HG02759 (cell line): Measurements from ENCODE around the gene HTATIP2.
A peak's percentile ranks its signal among the peaks of the same experiment; 100 is the strongest.
"Not testable (repeated sequence)": the region's sequence is repeated elsewhere in the genome, so short reads cannot be mapped to it uniquely, and the experiment has no call there.

ENCODE experiments used
- ATAC-seq: cut with Tn5 transposase; IDR thresholded peaks from one replicate; pipeline ENCODE4 v1.9.1; 2021; ENCODE audit warnings: mild to moderate bottlenecking, moderate library complexity; ENCODE audit not compliant: unreplicated experiment

HTATIP2 gene

GRCh38 chr11:20369826-20370225 is 6.3 kb downstream of the HTATIP2 start:
- no peak for ATAC-seq

DNA sequence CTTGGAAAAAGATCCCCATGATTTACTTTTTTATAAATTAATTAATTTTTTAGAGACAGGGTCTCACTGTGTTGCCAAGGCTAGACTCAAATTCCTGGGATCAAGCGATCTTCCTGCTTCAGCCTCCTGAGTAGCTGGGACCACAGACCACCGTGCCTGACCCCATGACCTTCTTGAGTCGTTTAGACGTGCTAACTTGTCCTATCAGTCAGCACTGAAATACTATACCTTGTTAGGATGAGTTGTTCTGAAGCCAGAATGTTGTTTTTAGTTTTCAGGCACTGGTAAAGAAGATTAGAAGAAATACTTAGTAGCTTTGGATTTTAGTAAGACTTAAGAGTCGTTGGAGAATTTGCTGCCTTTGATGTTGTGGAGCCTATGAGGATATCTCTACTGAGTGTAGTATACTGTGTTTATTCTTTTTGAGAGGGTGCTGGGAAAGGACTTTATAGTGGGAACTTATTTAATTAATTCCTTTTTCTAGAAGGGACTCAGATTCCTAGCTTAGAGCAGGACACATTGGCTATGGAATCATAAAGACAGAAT is 8.6 kb downstream of the HTATIP2 start:
- no peak for ATAC-seq

GRCh38 chr11:20373147-20373546 is 9.6 kb downstream of the HTATIP2 start:
- ATAC-seq: no peak

- ATAC-seq: no peak
These were observed 10.2 kb downstream of the HTATIP2 start for GRCh38 chr11:20373568-20374209.

- ATAC-seq: no peak
These were observed 11.3 kb downstream of the HTATIP2 start for GRCh38 chr11:20374741-20375300.

DNA sequence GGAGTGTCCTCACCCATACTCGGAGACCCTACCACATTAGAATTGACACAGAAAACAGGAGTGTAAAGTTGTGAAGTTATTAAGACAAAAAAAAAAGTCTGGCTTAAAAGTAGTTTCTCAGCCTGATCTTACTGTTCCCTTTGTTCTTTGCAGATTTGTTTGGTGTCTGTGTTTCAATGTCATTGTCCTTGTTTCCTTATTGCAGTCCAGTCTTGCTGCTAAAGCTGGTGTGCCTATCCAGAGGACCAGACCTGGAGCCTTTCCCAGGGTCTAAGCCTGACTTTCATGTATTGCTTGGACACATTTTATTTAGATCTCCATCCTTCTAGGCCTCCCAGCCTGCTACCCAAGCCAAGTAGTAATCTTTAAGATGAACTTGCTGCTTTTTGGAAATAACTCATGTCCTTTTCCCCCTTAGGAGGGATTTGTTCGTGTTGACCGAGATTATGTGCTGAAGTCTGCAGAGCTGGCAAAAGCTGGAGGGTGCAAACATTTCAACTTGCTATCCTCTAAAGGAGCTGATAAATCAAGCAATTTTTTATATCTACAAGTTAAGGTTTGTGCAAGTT is 12.7 kb downstream of the HTATIP2 start:
- ATAC-seq: no peak

DNA sequence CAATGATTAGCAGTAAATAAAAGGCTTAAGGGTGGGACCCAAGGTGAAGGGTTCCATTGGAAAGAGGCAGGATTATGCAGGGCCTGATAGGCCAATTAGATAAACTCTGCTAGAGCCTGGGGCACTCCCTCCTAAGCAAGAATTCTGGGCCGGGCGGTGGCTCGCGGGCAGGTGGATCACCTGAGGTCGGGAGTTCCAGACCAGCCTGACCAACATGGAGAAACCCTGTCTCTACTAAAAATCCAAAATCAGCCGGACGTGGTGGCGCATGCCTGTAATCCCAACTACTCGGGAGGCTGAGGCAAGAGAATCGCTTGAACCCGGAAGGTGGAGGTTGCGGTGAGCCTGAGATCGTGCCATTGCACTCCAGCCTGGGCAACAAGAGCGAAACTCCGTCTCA is 22.5 kb downstream of the HTATIP2 start:
- ATAC-seq: not testable (repeated sequence)

DNA sequence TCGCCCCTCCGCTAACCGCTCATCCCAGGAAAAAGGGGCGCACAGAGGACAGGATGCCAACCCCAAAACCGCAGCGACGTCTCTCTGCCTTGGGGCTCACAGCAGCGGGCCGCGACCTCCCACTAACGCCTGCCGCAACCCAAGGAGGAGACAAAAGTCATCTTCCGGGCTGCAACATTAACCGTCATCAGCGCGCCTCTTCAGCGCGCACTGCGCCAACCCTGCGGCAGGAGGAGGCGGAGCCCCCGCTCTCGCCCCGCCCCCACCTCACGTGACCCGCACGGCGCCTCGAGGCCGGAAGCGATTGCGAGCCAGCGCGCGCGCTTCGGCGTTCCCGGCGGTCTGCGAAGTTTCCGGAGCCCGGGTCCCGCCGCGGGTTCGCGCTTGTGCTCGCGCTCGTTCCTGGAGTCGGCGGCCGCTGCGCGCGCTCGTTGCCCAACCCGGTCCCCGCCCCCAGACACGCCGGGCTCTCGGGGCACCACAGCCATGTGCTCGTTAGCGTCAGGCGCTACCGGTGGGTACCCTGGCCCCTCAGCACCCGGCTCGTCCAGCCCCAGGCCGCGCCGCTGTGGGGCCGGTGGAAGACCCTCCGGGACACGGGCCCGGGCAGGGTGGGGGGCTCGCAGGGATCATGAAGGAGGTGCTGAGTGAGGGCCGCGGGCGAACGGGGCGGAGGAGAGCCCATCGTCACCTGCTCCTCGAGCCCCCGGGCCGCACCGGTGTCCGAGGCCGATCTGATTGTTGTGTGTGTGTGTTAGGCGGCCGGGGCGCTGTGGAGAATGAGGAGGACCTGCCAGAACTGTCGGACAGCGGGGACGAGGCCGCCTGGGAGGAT is 24.0 kb downstream of the HTATIP2 start, which contains the start of gene PRMT3:
TSS of gene PRMT3 (plus strand) at position 456 of the 835 bp plus-strand sequence. CDS start at position 487, 31 bp downstream.
- ATAC-seq: peak; percentile 85

- ATAC-seq: peak; percentile 18
These were observed 24.9 kb downstream of the HTATIP2 start for GRCh38 chr11:20388096-20389055.

DNA sequence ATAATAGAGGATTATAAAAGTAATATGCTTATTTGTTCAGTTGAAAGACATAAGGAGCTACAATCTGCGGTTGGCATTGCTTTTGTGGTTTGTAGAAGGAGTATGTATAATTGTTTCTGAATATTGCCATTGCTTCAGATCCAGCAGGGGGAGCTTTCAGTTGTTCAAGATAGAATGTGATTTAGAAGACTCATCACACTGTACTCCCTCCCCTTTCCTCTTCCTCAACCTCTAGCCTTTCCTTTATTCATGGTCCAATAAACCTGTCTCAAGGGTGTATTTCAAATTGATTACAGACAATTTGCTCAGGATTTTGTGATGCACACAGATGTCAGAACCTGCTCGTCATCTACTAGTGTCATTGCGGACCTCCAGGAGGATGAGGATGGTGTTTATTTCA is 33.8 kb downstream of the HTATIP2 start:
- peak; percentile 93 for ATAC-seq

DNA sequence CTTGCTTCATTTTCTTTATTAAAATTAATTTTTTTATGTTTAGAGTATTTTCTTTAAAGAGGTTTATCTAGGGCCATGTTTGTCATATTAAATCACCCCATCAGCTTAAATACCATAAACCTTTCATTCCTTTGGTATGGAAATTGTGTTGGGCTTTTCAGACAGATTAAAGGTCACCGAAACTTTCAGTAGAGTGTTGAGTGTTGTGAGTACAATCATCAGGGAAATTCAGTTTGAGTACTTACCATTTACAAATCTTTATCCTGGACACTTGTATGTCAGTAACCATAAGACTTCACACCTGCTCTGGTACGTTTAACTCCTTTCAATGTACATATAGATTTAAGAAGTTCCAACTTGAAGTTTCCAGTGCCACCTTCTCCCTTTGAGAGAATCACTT is 36.0 kb downstream of the HTATIP2 start:
- ATAC-seq: no peak

GRCh38 chr11:20403059-20403458 is 39.5 kb downstream of the HTATIP2 start:
- no peak for ATAC-seq

GRCh38 chr11:20406484-20406883 is 43.0 kb downstream of the HTATIP2 start:
- no peak for ATAC-seq

DNA sequence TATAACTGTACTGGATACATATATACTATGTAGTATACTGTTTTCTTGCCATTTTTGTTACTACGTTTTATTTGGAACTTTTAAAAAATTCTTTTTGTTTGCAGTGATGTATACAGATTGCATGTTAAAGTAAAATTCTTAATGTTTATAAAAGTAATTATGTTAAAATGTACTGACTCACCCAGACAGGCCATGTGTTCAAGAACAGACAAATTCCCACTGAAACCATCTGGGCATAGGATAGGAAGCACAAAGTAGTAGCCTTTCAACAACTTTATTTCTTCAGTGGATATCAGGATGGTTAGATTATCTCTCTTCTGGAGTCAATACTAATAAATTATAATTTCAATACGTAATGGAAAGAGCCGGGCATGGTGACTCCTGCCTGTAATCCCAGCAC is 43.8 kb downstream of the HTATIP2 start:
- no peak for ATAC-seq

DNA sequence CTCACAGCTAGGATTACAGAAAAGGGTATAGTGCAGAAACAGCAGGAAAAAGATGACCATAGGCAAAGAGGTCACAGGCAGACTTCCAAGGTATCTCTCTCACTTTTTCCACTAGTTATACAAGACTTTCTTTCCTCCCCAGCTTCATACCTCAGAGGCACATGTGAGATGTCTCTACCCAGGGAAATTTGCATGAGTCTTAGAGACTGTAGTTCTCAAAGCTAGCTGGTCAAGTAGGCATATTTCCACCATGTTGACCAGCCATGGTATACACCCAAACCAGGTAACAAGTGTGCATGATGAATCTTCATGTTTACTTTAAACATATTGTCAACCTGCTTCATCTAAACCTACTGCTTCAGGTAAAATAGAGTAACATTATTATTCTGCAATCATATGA is 51.9 kb downstream of the HTATIP2 start:
- ATAC-seq: peak; percentile 81

GRCh38 chr11:20417771-20418170 is 54.3 kb downstream of the HTATIP2 start:
- ATAC-seq: no peak

- no peak for ATAC-seq
These were observed 58.4 kb downstream of the HTATIP2 start for GRCh38 chr11:20421946-20422345.

DNA sequence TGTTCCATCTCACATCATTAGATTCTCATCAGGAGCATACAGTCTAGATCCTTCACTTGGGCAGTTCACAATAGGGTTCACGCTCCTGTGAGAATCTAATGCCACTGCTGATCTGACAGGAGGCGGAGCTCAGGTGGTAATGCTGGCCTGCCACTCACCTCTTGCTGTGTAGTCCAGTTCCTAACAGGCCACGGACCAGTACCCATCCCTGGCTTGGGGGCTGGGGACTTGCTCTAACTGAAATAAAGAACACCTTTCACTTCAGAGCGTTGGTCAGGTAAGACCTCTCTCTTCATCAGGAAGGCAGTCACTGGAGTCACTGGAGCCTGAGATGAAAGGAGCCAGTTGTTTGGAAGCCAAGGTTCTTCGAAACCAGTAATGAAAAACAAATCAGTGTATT is 65.7 kb downstream of the HTATIP2 start:
- no peak for ATAC-seq
